ENCODE measurements around the gene OOSP1. TPM values are rescaled to one million over a fixed set of nuclear protein-coding genes. Genes with fewer than 3 reads are reported as not detected.

Gene OOSP1
- polyA plus RNA-seq, 1 donor (not counting 4 experiments of a cell fraction or from before 2014, with no cell fraction given) = not detected

GRCh38 chr11:59990421-59990820 is 52.2 kb downstream of the OOSP1 start:
- no peaks in the 10 kb centered on the region for H3K79me2 ChIP-seq (ENCODE audit: control insufficient read depth, insufficient read depth, low read length)
- dilution Hi-C loops (cut with MboI; ENCODE audit: extremely low pct_ligation_motif_present, low sequenced_read_pairs) = no loop called here
- no peak for FAIRE-seq

GRCh38 chr11:59992425-59992824 is 54.2 kb downstream of the OOSP1 start:
- no peaks in the 10 kb centered on the region for H3K36me3 ChIP-seq (ENCODE audit: control insufficient read depth in 2 of 2, extremely low read depth in 1 of 2, insufficient read depth in 2 of 2, low read length in 2 of 2)
- no peaks in the 10 kb centered on the region for H3K4me1 ChIP-seq (ENCODE audit: control insufficient read depth, extremely low read depth, insufficient read depth, low read length)
- no peak overlapping the region for H2AFZ ChIP-seq (ENCODE audit: control insufficient read depth, low read length)
- no peak for DNase-seq (ENCODE audit: low read depth, low spot score)
- H3K4me3 ChIP-seq (ENCODE audit: control insufficient read depth in 2 of 3, extremely low read depth in 1 of 3, insufficient read depth in 2 of 3, low read depth in 1 of 3, low read length in 3 of 3) = no peak overlapping the region
- no peak overlapping the region for H3K27ac ChIP-seq (ENCODE audit: control insufficient read depth, insufficient read depth, low read length)
- no peaks in the 10 kb centered on the region for H3K9me3 ChIP-seq (ENCODE audit: control insufficient read depth, low read depth, low read length)
- H3K4me2 ChIP-seq (ENCODE audit: control insufficient read depth, extremely low read depth, insufficient read depth, low read depth, low read length) = no peak overlapping the region
- TF ChIP-seq EZH2 (IDR thresholded peaks at IDR 0.05; ENCODE audit: low read length) (no peak), CTCF (optimal IDR thresholded peaks at IDR 0.05 in 1 of 3, IDR thresholded peaks at IDR 0.05 in 1 of 3, conservative IDR thresholded peaks at IDR 0.05 in 1 of 3; ENCODE audit: extremely low read depth in 1 of 3, insufficient read depth in 2 of 3, low read length in 3 of 3) (no peak)
- H3K27me3 ChIP-seq (ENCODE audit: control insufficient read depth, extremely low read depth, insufficient read depth, low read length) = no peaks in the 10 kb centered on the region
- no peaks in the 10 kb centered on the region for H3K79me2 ChIP-seq (ENCODE audit: control insufficient read depth, insufficient read depth, low read length)
- dilution Hi-C loops (cut with MboI; ENCODE audit: extremely low pct_ligation_motif_present, low sequenced_read_pairs) = no loop called here
- H3K9me1 ChIP-seq (ENCODE audit: control insufficient read depth, extremely low read depth, insufficient read depth, low read length) = no peaks in the 10 kb centered on the region
- no peak overlapping the region for H3K9ac ChIP-seq (ENCODE audit: control insufficient read depth, extremely low read depth, insufficient read depth, low read length)
- no peaks in the 10 kb centered on the region for H4K20me1 ChIP-seq (ENCODE audit: control insufficient read depth, extremely low read depth, insufficient read depth, low read length)
- no peak for FAIRE-seq

More at GRCh38 chr11:59990421-59990820, 52.2 kb downstream of the OOSP1 start:
- H3K4me1 ChIP-seq (ENCODE audit: control insufficient read depth, extremely low read depth, insufficient read depth, low read length) = no peaks in the 10 kb centered on the region
- H4K20me1 ChIP-seq (ENCODE audit: control insufficient read depth, extremely low read depth, insufficient read depth, low read length) = no peaks in the 10 kb centered on the region
- H3K4me3 ChIP-seq (ENCODE audit: control insufficient read depth in 2 of 3, extremely low read depth in 1 of 3, insufficient read depth in 2 of 3, low read depth in 1 of 3, low read length in 3 of 3) = no peak overlapping the region
- no peak overlapping the region for H2AFZ ChIP-seq (ENCODE audit: control insufficient read depth, low read length)
- no peak for DNase-seq (ENCODE audit: low read depth, low spot score)
- H3K4me2 ChIP-seq (ENCODE audit: control insufficient read depth, extremely low read depth, insufficient read depth, low read depth, low read length) = no peak overlapping the region
- no peaks in the 10 kb centered on the region for H3K27me3 ChIP-seq (ENCODE audit: control insufficient read depth, extremely low read depth, insufficient read depth, low read length)
- H3K27ac ChIP-seq (ENCODE audit: control insufficient read depth, insufficient read depth, low read length) = no peak overlapping the region
- no peaks in the 10 kb centered on the region for H3K9me3 ChIP-seq (ENCODE audit: control insufficient read depth, low read depth, low read length)
- no peaks in the 10 kb centered on the region for H3K9me1 ChIP-seq (ENCODE audit: control insufficient read depth, extremely low read depth, insufficient read depth, low read length)
- no peak overlapping the region for H3K9ac ChIP-seq (ENCODE audit: control insufficient read depth, extremely low read depth, insufficient read depth, low read length)
- no peaks in the 10 kb centered on the region for H3K36me3 ChIP-seq (ENCODE audit: control insufficient read depth in 2 of 2, extremely low read depth in 1 of 2, insufficient read depth in 2 of 2, low read length in 2 of 2)
- TF ChIP-seq CTCF (optimal IDR thresholded peaks at IDR 0.05 in 1 of 3, IDR thresholded peaks at IDR 0.05 in 1 of 3, conservative IDR thresholded peaks at IDR 0.05 in 1 of 3; ENCODE audit: extremely low read depth in 1 of 3, insufficient read depth in 2 of 3, low read length in 3 of 3) (no peak), EZH2 (IDR thresholded peaks at IDR 0.05; ENCODE audit: low read length) (no peak)

All from keratinocyte (primary cell).